ENCODE results near the gene MYCN.

The MYCN gene

GRCh38 chr2:15936277-15937104, 3.9 kb upstream of the MYCN start:
- DNase-seq (ENCODE audit: low read depth, low spot score), result no peak
- no peak for TF ChIP-seq CTCF (IDR thresholded peaks at IDR 0.05; ENCODE audit: low read depth, low read length)
- in situ Hi-C loops (cut with HindIII; ENCODE audit: low sequenced_read_pairs), result no loop called here
- H3K4me3 ChIP-seq (ENCODE audit: low read depth, low read length), result no peak overlapping the region

- H3K4me3 ChIP-seq (ENCODE audit: low read depth, low read length), result no peak overlapping the region
- DNase-seq (ENCODE audit: low read depth, low spot score), result no peak
- in situ Hi-C loops (cut with HindIII; ENCODE audit: low sequenced_read_pairs), result no loop called here
- no peak for TF ChIP-seq CTCF (IDR thresholded peaks at IDR 0.05; ENCODE audit: low read depth, low read length)
These were observed 3.1 kb upstream of the MYCN start for GRCh38 chr2:15937105-15937881.

GRCh38 chr2:15937882-15938802, 2.2 kb upstream of the MYCN start:
- in situ Hi-C loops (cut with HindIII; ENCODE audit: low sequenced_read_pairs), result no loop called here

GRCh38 chr2:15938803-15939555, 1.4 kb upstream of the MYCN start:
- no peak overlapping the region for H3K4me3 ChIP-seq (ENCODE audit: low read depth, low read length)
- no peak for TF ChIP-seq CTCF (IDR thresholded peaks at IDR 0.05; ENCODE audit: low read depth, low read length)
- in situ Hi-C loops (cut with HindIII; ENCODE audit: low sequenced_read_pairs), result no loop called here
- DNase-seq (ENCODE audit: low read depth, low spot score), result no peak

More at GRCh38 chr2:15937882-15938802, 2.2 kb upstream of the MYCN start:
- no peak for TF ChIP-seq CTCF (IDR thresholded peaks at IDR 0.05; ENCODE audit: low read depth, low read length)
- no peak overlapping the region for H3K4me3 ChIP-seq (ENCODE audit: low read depth, low read length)
- DNase-seq (ENCODE audit: low read depth, low spot score), result no peak

- DNase-seq (ENCODE audit: low read depth, low spot score), result no peak
- peak overlapping the region; percentile 20 for H3K4me3 ChIP-seq (ENCODE audit: low read depth, low read length)
- TF ChIP-seq CTCF (IDR thresholded peaks at IDR 0.05; ENCODE audit: low read depth, low read length), result peak; percentile 65
- in situ Hi-C loops (cut with HindIII; ENCODE audit: low sequenced_read_pairs), result no loop called here
These were observed 845 bp upstream of the MYCN start for GRCh38 chr2:15939556-15939853.
